Effector memory CD8-positive, alpha-beta T cell (primary cell): ENCODE measurements around the gene STMND1.

Experiments
- ATAC-seq: fragments of 150-1000 bp; cut with Tn5 transposase; replicated peaks from 2 replicates; pipeline ENCODE4 v1.10.0; 2021; ENCODE audit warnings: mild to moderate bottlenecking, moderate library complexity
- DNase-seq, 3 experiments: peaks; one replicate each; pipeline ENCODE4 v3.0.0; 2021
- H3K27ac Mint-ChIP-seq, 2 donors: one replicate each; pipeline ENCODE4 v1.8.0; 2022; ENCODE audit warnings: mild to moderate bottlenecking in 2 of 2, mixed read lengths in 2 of 2, moderate library complexity in 2 of 2
- H3K27me3 Mint-ChIP-seq, 2 donors: one replicate each; pipeline ENCODE4 v1.8.0; 2022; ENCODE audit warnings: mixed read lengths in 2 of 2
- H3K36me3 Mint-ChIP-seq: one replicate; pipeline ENCODE4 v1.8.0; 2022; ENCODE audit warnings: mild to moderate bottlenecking, moderate library complexity, mixed read lengths; ENCODE audit not compliant: insufficient read depth
- H3K4me1 Mint-ChIP-seq, 2 donors: one replicate each; pipeline ENCODE4 v1.8.0; 2022; ENCODE audit warnings: low read depth in 2 of 2, mixed read lengths in 2 of 2
- H3K4me3 Mint-ChIP-seq, 2 donors: one replicate each; pipeline ENCODE4 v1.8.0; 2022; ENCODE audit warnings: mild to moderate bottlenecking in 2 of 2, mixed read lengths in 2 of 2, moderate library complexity in 2 of 2
- H3K9me3 Mint-ChIP-seq, 2 donors: one replicate each; pipeline ENCODE4 v1.8.0; 2022; ENCODE audit warnings: mixed read lengths in 2 of 2

STMND1 gene

GRCh38 chr6:17081860-17082508, 19.9 kb upstream of the STMND1 start:
- Mint-ChIP-seq H3K27me3 (peaks cover 32 to 49% of the 10 kb centered on the region in 2 donors), H3K4me1 (no peaks in the 10 kb centered on the region), H3K36me3 (no peaks in the 10 kb centered on the region), H3K9me3 (no peaks in the 10 kb centered on the region), H3K4me3 (no peak overlapping the region), H3K27ac (no peak overlapping the region)
- ATAC-seq (no peak), DNase-seq (no peak)

GRCh38 chr6:17083397-17083796, 18.5 kb upstream of the STMND1 start:
- no peaks in the 10 kb centered on the region for H3K9me3 Mint-ChIP-seq
- no peak overlapping the region for H3K27ac Mint-ChIP-seq
- H3K4me3 Mint-ChIP-seq = no peak overlapping the region

GRCh38 chr6:17086469-17086868, 15.4 kb upstream of the STMND1 start:
- H3K9me3 Mint-ChIP-seq = peaks cover 0 to 2% of the 10 kb centered on the region in 2 donors
- no peaks in the 10 kb centered on the region for H3K36me3 Mint-ChIP-seq
- H3K27ac Mint-ChIP-seq = no peak overlapping the region
- no peak overlapping the region for H3K4me3 Mint-ChIP-seq
- ATAC-seq = no peak
- H3K27me3 Mint-ChIP-seq = peaks cover 11 to 22% of the 10 kb centered on the region in 2 donors
- peak; percentile 15 to 29 (median 16) for DNase-seq
- H3K4me1 Mint-ChIP-seq = no peaks in the 10 kb centered on the region

More at GRCh38 chr6:17083397-17083796, 18.5 kb upstream of the STMND1 start:
- H3K27me3 Mint-ChIP-seq = peaks cover 23 to 40% of the 10 kb centered on the region in 2 donors
- ATAC-seq (no peak), DNase-seq (no peak)
- no peaks in the 10 kb centered on the region for H3K4me1 Mint-ChIP-seq
- H3K36me3 Mint-ChIP-seq = no peaks in the 10 kb centered on the region

- Mint-ChIP-seq H3K27me3 (peaks cover 19 to 35% of the 10 kb centered on the region in 2 donors), H3K27ac (no peak overlapping the region), H3K36me3 (no peaks in the 10 kb centered on the region), H3K4me3 (no peak overlapping the region), H3K9me3 (peaks cover 0 to 2% of the 10 kb centered on the region in 2 donors), H3K4me1 (no peaks in the 10 kb centered on the region)
- ATAC-seq (no peak), DNase-seq (no peak)
These were observed 13.7 kb upstream of the STMND1 start for GRCh38 chr6:17088091-17088611.

GRCh38 chr6:17091122-17091521, 10.7 kb upstream of the STMND1 start:
- Mint-ChIP-seq H3K27me3 (peaks cover 29% of the 10 kb centered on the region in 2 donors), H3K4me3 (no peak overlapping the region), H3K36me3 (no peaks in the 10 kb centered on the region), H3K4me1 (no peaks in the 10 kb centered on the region), H3K27ac (no peak overlapping the region), H3K9me3 (peaks cover 0 to 2% of the 10 kb centered on the region in 2 donors)
- DNase-seq (no peak), ATAC-seq (no peak)

GRCh38 chr6:17093686-17094085, 8.2 kb upstream of the STMND1 start:
- DNase-seq = no peak
- no peak for ATAC-seq
- Mint-ChIP-seq H3K27ac (no peak overlapping the region), H3K4me1 (no peaks in the 10 kb centered on the region), H3K4me3 (no peak overlapping the region), H3K27me3 (peaks cover 27 to 52% of the 10 kb centered on the region in 2 donors), H3K36me3 (no peaks in the 10 kb centered on the region), H3K9me3 (peaks cover 0 to 2% of the 10 kb centered on the region in 2 donors)

- peaks cover 51 to 66% of the 10 kb centered on the region in 2 donors for H3K27me3 Mint-ChIP-seq
- H3K36me3 Mint-ChIP-seq = no peaks in the 10 kb centered on the region
- no peaks in the 10 kb centered on the region for H3K9me3 Mint-ChIP-seq
- H3K27ac Mint-ChIP-seq = no peak overlapping the region
- DNase-seq (no peak), ATAC-seq (no peak)
- H3K4me1 Mint-ChIP-seq = no peaks in the 10 kb centered on the region
- no peak overlapping the region for H3K4me3 Mint-ChIP-seq
These were observed 5.8 kb upstream of the STMND1 start for GRCh38 chr6:17096096-17096495.

GRCh38 chr6:17096652-17097051, 5.2 kb upstream of the STMND1 start:
- DNase-seq (no peak), ATAC-seq (no peak)
- Mint-ChIP-seq H3K4me1 (peaks cover 4 to 5% of the 10 kb centered on the region in 2 donors), H3K36me3 (no peaks in the 10 kb centered on the region), H3K27ac (no peak overlapping the region), H3K9me3 (no peaks in the 10 kb centered on the region), H3K4me3 (no peak overlapping the region), H3K27me3 (peaks cover 52 to 71% of the 10 kb centered on the region in 2 donors)

- Mint-ChIP-seq H3K27ac (no peak overlapping the region), H3K4me3 (no peak overlapping the region), H3K36me3 (no peaks in the 10 kb centered on the region), H3K9me3 (no peaks in the 10 kb centered on the region), H3K4me1 (peaks cover 7 to 9% of the 10 kb centered on the region in 2 donors), H3K27me3 (peaks cover 53 to 78% of the 10 kb centered on the region in 2 donors)
- DNase-seq (no peak), ATAC-seq (no peak)
These were observed 3.9 kb upstream of the STMND1 start for GRCh38 chr6:17097982-17098381.

GRCh38 chr6:17098538-17098937, 3.3 kb upstream of the STMND1 start:
- ATAC-seq (no peak), DNase-seq (no peak)
- H3K4me1 Mint-ChIP-seq = peaks cover 7 to 9% of the 10 kb centered on the region in 2 donors
- no peak overlapping the region for H3K27ac Mint-ChIP-seq
- H3K9me3 Mint-ChIP-seq = no peaks in the 10 kb centered on the region
- H3K27me3 Mint-ChIP-seq = peaks cover 50 to 78% of the 10 kb centered on the region in 2 donors
- no peaks in the 10 kb centered on the region for H3K36me3 Mint-ChIP-seq
- H3K4me3 Mint-ChIP-seq = no peak overlapping the region

GRCh38 chr6:17099401-17100059, 2.3 kb upstream of the STMND1 start:
- ATAC-seq = no peak

GRCh38 chr6:17100806-17101205, 1.0 kb upstream of the STMND1 start:
- ATAC-seq (no peak), DNase-seq (no peak)

More at GRCh38 chr6:17099401-17100059, 2.3 kb upstream of the STMND1 start:
- Mint-ChIP-seq H3K36me3 (no peaks in the 10 kb centered on the region), H3K27ac (no peak overlapping the region), H3K27me3 (peaks cover 59 to 88% of the 10 kb centered on the region in 2 donors), H3K9me3 (no peaks in the 10 kb centered on the region), H3K4me3 (no peak overlapping the region), H3K4me1 (peaks cover 7 to 9% of the 10 kb centered on the region in 2 donors)
- no peak for DNase-seq

GRCh38 chr6:17102258-17102870, 514 bp downstream of the STMND1 start:
- H3K27ac Mint-ChIP-seq = no peak overlapping the region
- H3K4me3 Mint-ChIP-seq = peak overlapping the region in 1 of 2 donors; percentile 65
- no peaks in the 10 kb centered on the region for H3K9me3 Mint-ChIP-seq
- peaks cover 7 to 9% of the 10 kb centered on the region in 2 donors for H3K4me1 Mint-ChIP-seq
- no peaks in the 10 kb centered on the region for H3K36me3 Mint-ChIP-seq
- peaks cover 62 to 87% of the 10 kb centered on the region in 2 donors for H3K27me3 Mint-ChIP-seq
- DNase-seq (no peak), ATAC-seq (no peak)

More at GRCh38 chr6:17100806-17101205, 1.0 kb upstream of the STMND1 start:
- Mint-ChIP-seq H3K27me3 (peaks cover 61 to 92% of the 10 kb centered on the region in 2 donors), H3K36me3 (no peaks in the 10 kb centered on the region), H3K9me3 (no peaks in the 10 kb centered on the region), H3K4me3 (no peak overlapping the region), H3K27ac (no peak overlapping the region), H3K4me1 (peaks cover 7 to 9% of the 10 kb centered on the region in 2 donors)
